NOMO-1 (cell line): ENCODE measurements around the gene TBX15.

Experiments
- DNase-seq, 2 experiments: peaks; one replicate each; lab custom pipeline; 2025; ENCODE audit not compliant: unreplicated experiment in 2 of 2; lab: John Stamatoyannopoulos, UW

TBX15 gene

GRCh38 chr1:118985640-118986554, 2.2 kb downstream of the TBX15 start:
- no peak for DNase-seq

- DNase-seq = no peak
These were observed 3.2 kb downstream of the TBX15 start for GRCh38 chr1:118984722-118985639.

- DNase-seq = no peak
These were observed 3.9 kb downstream of the TBX15 start for GRCh38 chr1:118984086-118984721.

- DNase-seq = no peak
These were observed 4.5 kb downstream of the TBX15 start for GRCh38 chr1:118983558-118984041.

GRCh38 chr1:118982821-118983557, 5.2 kb downstream of the TBX15 start:
- no peak for DNase-seq

GRCh38 chr1:118982266-118982665, 5.9 kb downstream of the TBX15 start:
- DNase-seq = no peak

- DNase-seq = no peak
These were observed 6.7 kb downstream of the TBX15 start for GRCh38 chr1:118981436-118981835.

GRCh38 chr1:118979754-118980575, 8.2 kb downstream of the TBX15 start:
- DNase-seq = no peak

GRCh38 chr1:118978914-118979701, 9.0 kb downstream of the TBX15 start:
- DNase-seq = no peak

GRCh38 chr1:118977600-118977999, 10.5 kb downstream of the TBX15 start:
- DNase-seq = no peak

GRCh38 chr1:118974661-118975060, 13.5 kb downstream of the TBX15 start:
- DNase-seq = no peak

GRCh38 chr1:118973531-118974137, 14.5 kb downstream of the TBX15 start:
- no peak for DNase-seq

GRCh38 chr1:118973032-118973431, 15.1 kb downstream of the TBX15 start:
- no peak for DNase-seq

- DNase-seq = no peak
These were observed 17.7 kb downstream of the TBX15 start for GRCh38 chr1:118970451-118970850.

GRCh38 chr1:118963456-118964430, 24.4 kb downstream of the TBX15 start:
- no peak for DNase-seq

GRCh38 chr1:118963138-118963455, 25.0 kb downstream of the TBX15 start:
- no peak for DNase-seq

GRCh38 chr1:118961156-118961555, 27.0 kb downstream of the TBX15 start:
- DNase-seq = no peak
